ENCODE results near the gene PCDHGC5.

PCDHGC5 gene

GRCh38 chr5:141488591-141489561 lies at the start of gene PCDHGC5:
Gene PCDHGC5, plus strand, starts transcription at chr5:141489081. Its CDS starts 160 bp downstream, at chr5:141489241.
- DNase-seq (ENCODE audit: low read depth in 2 of 3, low spot score in 2 of 3) = no peak

- no peak for DNase-seq (ENCODE audit: low read depth in 2 of 3, low spot score in 2 of 3)
Observed at GRCh38 chr5:141439411-141440141, 49.3 kb upstream of the PCDHGC5 start.

GRCh38 chr5:141440341-141440740 lies 48.5 kb upstream of the PCDHGC5 start:
- DNase-seq (ENCODE audit: low read depth in 2 of 3, low spot score in 2 of 3) = no peak

GRCh38 chr5:141441571-141442170 lies 47.2 kb upstream of the PCDHGC5 start:
- DNase-seq (ENCODE audit: low read depth in 2 of 3, low spot score in 2 of 3) = no peak

GRCh38 chr5:141465351-141465750 lies 23.5 kb upstream of the PCDHGC5 start:
- DNase-seq (ENCODE audit: low read depth in 2 of 3, low spot score in 2 of 3) = no peak

GRCh38 chr5:141475625-141476131 lies 13.2 kb upstream of the PCDHGC5 start, which contains the start of gene PCDHGC3:
Gene PCDHGC3, plus strand, starts transcription at chr5:141475966. Its CDS starts 151 bp downstream, at chr5:141476117.
- no peak for DNase-seq (ENCODE audit: low read depth in 2 of 3, low spot score in 2 of 3)

GRCh38 chr5:141476132-141476911 lies 12.6 kb upstream of the PCDHGC5 start:
- no peak for DNase-seq (ENCODE audit: low read depth in 2 of 3, low spot score in 2 of 3)

- no peak for DNase-seq (ENCODE audit: low read depth in 2 of 3, low spot score in 2 of 3)
Observed at GRCh38 chr5:141477044-141477575, 11.8 kb upstream of the PCDHGC5 start.

- DNase-seq (ENCODE audit: low read depth in 2 of 3, low spot score in 2 of 3) = no peak
Observed at GRCh38 chr5:141477815-141478214, 11.1 kb upstream of the PCDHGC5 start.

GRCh38 chr5:141478321-141478945 lies 10.4 kb upstream of the PCDHGC5 start:
- no peak for DNase-seq (ENCODE audit: low read depth in 2 of 3, low spot score in 2 of 3)

- DNase-seq (ENCODE audit: low read depth in 2 of 3, low spot score in 2 of 3) = no peak
Observed at GRCh38 chr5:141479776-141480175, 9.1 kb upstream of the PCDHGC5 start.

- DNase-seq (ENCODE audit: low read depth in 2 of 3, low spot score in 2 of 3) = no peak
Observed at GRCh38 chr5:141483902-141484301, 5.0 kb upstream of the PCDHGC5 start.

- DNase-seq (ENCODE audit: low read depth in 2 of 3, low spot score in 2 of 3) = no peak
Observed at GRCh38 chr5:141484310-141484640, 4.6 kb upstream of the PCDHGC5 start.

- no peak for DNase-seq (ENCODE audit: low read depth in 2 of 3, low spot score in 2 of 3)
Observed at GRCh38 chr5:141484641-141485311, 4.1 kb upstream of the PCDHGC5 start, which contains the start of gene PCDHGC4. Gene PCDHGC4, plus strand, starts transcription at chr5:141485030. Its CDS starts 144 bp downstream, at chr5:141485174.

GRCh38 chr5:141485321-141486055 lies 3.4 kb upstream of the PCDHGC5 start:
- no peak for DNase-seq (ENCODE audit: low read depth in 2 of 3, low spot score in 2 of 3)

GRCh38 chr5:141486091-141486490 lies 2.8 kb upstream of the PCDHGC5 start:
- DNase-seq (ENCODE audit: low read depth in 2 of 3, low spot score in 2 of 3) = no peak

- DNase-seq (ENCODE audit: low read depth in 2 of 3, low spot score in 2 of 3) = no peak
Observed at GRCh38 chr5:141487131-141487530, 1.8 kb upstream of the PCDHGC5 start.

- no peak for DNase-seq (ENCODE audit: low read depth in 2 of 3, low spot score in 2 of 3)
Observed at GRCh38 chr5:141489841-141490240, 960 bp downstream of the PCDHGC5 start.

GRCh38 chr5:141490271-141490670 lies 1.4 kb downstream of the PCDHGC5 start:
- no peak for DNase-seq (ENCODE audit: low read depth in 2 of 3, low spot score in 2 of 3)

All from activated CD8-positive, alpha-beta memory T cell treated with anti-CD3 and anti-CD28 coated beads for 48 hours (primary cell).